Measurements from ENCODE around the gene GZMM. TPM values are rescaled to one million over a fixed set of nuclear protein-coding genes. Genes with fewer than 3 reads are reported as not detected.
A peak's percentile ranks its signal among the peaks of the same experiment; 100 is the strongest.

The GZMM gene
- total and polyA plus RNA-seq, 2 of the 13 experiments (the other 11 are each of a cell fraction or from before 2014, with no cell fraction given) = 0.07 TPM; not detected in 1

GRCh38 chr19:572140-572742 is 28.4 kb downstream of the GZMM start, which contains the start of gene BSG (continued):
- TF ChIP-seq MXD4 (CRISPR knock-in tag; IDR thresholded peaks at IDR 0.05) = peak; percentile 68
- 0 out of 2 replicates have a peak, but pooled peaks have one; percentile 16 for TF ChIP-seq NFYB (CRISPR knock-in tag; IDR thresholded peaks at IDR 0.05)
- TF ChIP-seq, protein P1, sequence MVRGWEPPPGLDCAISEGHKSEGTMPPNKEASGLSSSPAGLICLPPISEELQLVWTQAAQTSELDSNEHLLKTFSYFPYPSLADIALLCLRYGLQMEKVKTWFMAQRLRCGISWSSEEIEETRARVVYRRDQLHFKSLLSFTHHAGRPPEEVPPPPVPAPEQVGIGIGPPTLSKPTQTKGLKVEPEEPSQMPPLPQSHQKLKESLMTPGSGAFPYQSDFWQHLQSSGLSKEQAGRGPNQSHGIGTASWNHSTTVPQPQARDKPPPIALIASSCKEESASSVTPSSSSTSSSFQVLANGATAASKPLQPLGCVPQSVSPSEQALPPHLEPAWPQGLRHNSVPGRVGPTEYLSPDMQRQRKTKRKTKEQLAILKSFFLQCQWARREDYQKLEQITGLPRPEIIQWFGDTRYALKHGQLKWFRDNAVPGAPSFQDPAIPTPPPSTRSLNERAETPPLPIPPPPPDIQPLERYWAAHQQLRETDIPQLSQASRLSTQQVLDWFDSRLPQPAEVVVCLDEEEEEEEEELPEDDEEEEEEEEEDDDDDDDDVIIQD (CRISPR knock-in tag; IDR thresholded peaks at IDR 0.05; ENCODE audit: low read depth) = no peak
- peak; percentile 94 for TF ChIP-seq SAP130 (CRISPR knock-in tag; IDR thresholded peaks at IDR 0.05; ENCODE audit: low read depth)
- TF ChIP-seq FOXK2 (IDR thresholded peaks at IDR 0.05) = no peak
- TF ChIP-seq ZSCAN21 (CRISPR knock-in tag; IDR thresholded peaks at IDR 0.05; ENCODE audit: borderline replicate concordance) = 0 out of 2 replicates have a peak, but pooled peaks have one; percentile 20
- TF ChIP-seq ZBTB44 (CRISPR knock-in tag; IDR thresholded peaks at IDR 0.05) = peak; percentile 84; the same call in 1 of the 2 replicates
- TF ChIP-seq ZNF543 (CRISPR knock-in tag; IDR thresholded peaks at IDR 0.05) = no peak
- TF ChIP-seq MTF2 (CRISPR knock-in tag; IDR thresholded peaks at IDR 0.05; ENCODE audit: borderline replicate concordance) = peak; percentile 11; the same call in 1 of the 2 replicates
- TF ChIP-seq TRIM22 (IDR thresholded peaks at IDR 0.05) = no peak
- TF ChIP-seq ZNF614 (CRISPR knock-in tag; IDR thresholded peaks at IDR 0.05; ENCODE audit: borderline replicate concordance) = peak; percentile 79; the same call in 1 of the 2 replicates
- peak; percentile 52; the same call in 1 of the 2 replicates for TF ChIP-seq ZNF333 (CRISPR knock-in tag; IDR thresholded peaks at IDR 0.05; ENCODE audit: borderline replicate concordance)
- TF ChIP-seq, protein P2, sequence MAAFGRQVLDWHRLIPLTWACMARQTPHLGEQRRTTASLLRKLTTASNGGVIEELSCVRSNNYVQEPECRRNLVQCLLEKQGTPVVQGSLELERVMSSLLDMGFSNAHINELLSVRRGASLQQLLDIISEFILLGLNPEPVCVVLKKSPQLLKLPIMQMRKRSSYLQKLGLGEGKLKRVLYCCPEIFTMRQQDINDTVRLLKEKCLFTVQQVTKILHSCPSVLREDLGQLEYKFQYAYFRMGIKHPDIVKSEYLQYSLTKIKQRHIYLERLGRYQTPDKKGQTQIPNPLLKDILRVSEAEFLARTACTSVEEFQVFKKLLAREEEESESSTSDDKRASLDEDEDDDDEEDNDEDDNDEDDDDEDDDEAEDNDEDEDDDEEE (CRISPR knock-in tag; IDR thresholded peaks at IDR 0.05) = peak; percentile 83; the same call in 1 of the 2 replicates
- TF ChIP-seq ISL2 (CRISPR knock-in tag; IDR thresholded peaks at IDR 0.05) = no peak; the same call in 1 of the 2 replicates
- TF ChIP-seq TCF7L2 (IDR thresholded peaks at IDR 0.05; ENCODE audit: low read depth, low read length) = no peak
- 0 out of 2 replicates have a peak, but pooled peaks have one; percentile 15 for TF ChIP-seq MTA1 (CRISPR knock-in tag; IDR thresholded peaks at IDR 0.05; ENCODE audit: borderline replicate concordance)
- peak; percentile 96 to 97 for TF ChIP-seq POLR2A (IDR thresholded peaks at IDR 0.05; ENCODE audit: insufficient read depth in 1 of 2, low read depth in 2 of 2, low read length in 2 of 2)
- no peak for TF ChIP-seq CREBL2 (CRISPR knock-in tag; IDR thresholded peaks at IDR 0.05; ENCODE audit: borderline replicate concordance)
- TF ChIP-seq UBTF (CRISPR knock-in tag; IDR thresholded peaks at IDR 0.05) = peak; percentile 73
- peak; percentile 77 for TF ChIP-seq MNT (IDR thresholded peaks at IDR 0.05)
- TF ChIP-seq ZNF563 (CRISPR knock-in tag; IDR thresholded peaks at IDR 0.05) = peak; percentile 91

All from HepG2 (cell line).